Stimulated activated naive CD4-positive, alpha-beta T cell treated with Interleukin-2 at 50 U/mL for 16 hours (primary cell): ENCODE data around the gene PHF2.

Experiments used
- DNase-seq: peaks from one replicate; lab custom pipeline; 2025; lab: John Stamatoyannopoulos, UW

PHF2 gene

DNA sequence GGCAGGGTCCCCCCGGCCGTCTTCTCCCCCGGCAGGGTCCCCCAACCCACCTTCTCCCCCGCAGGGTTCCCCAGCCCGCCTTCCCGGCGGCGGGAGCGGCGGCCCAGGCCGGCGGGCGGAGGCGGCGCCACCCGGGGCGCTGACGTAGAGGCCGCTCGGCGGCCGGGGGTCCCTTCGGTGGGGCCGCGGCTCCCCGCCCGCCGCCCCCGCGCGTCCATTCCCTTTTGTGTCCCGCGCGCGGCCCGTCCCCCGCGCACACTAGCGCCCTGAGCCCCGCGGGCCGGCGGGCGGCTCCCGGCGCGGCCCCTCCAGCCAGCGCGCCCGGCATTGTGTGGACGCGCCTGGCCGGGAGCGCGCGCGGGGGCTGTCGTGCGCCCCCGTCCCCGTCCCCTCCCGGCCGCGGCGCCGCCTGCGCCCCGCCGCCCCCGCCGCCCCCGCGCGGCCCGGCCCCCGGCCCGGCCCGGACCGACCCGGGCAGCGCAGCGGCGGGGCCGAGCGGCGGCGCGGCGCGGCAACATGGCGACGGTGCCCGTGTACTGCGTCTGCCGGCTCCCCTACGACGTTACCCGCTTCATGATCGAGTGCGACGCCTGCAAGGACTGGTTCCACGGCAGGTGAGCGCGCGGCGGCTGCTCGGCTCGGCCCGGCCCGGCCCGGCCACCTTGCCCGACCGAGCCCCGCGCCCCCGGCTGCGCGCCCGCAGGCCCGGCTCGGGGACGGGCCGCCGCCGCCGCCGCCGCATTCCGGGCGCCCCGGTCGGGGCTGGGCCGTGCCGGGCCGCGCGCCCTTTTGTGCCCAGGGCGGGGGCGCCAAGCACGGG, at the start of gene PHF2:
PHF2 (plus strand) TSS at position 327 of the 820 bp plus-strand sequence; CDS start at position 517, 190 bp downstream.
- DNase-seq = peak; percentile 39

- no peak for DNase-seq
These were observed 45.0 kb upstream of the PHF2 start for GRCh38 chr9:93531374-93531773.

- no peak for DNase-seq
These were observed 44.2 kb upstream of the PHF2 start for GRCh38 chr9:93532141-93532540.

DNA sequence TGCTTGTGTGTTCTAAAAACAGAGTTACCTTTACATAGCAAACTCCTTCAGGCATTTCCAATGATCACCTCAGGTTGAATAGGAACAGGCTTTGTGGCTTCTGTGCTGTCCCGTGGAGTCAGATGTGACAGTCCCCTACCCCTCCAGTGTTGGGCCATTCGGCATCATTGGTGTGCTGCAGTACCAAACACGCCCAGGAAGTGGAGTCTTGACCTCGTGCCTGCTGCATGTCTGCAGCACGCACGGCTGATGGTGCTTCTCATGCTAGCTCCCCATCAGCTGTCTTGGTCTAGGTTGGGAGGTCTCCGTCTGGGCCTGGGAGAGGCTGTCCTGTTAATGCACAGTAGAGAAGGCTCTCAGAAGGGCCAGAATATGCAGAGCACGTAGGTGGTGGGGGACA, 42.5 kb upstream of the PHF2 start:
- no peak for DNase-seq

GRCh38 chr9:93536167-93536566, 40.2 kb upstream of the PHF2 start:
- no peak for DNase-seq

DNA sequence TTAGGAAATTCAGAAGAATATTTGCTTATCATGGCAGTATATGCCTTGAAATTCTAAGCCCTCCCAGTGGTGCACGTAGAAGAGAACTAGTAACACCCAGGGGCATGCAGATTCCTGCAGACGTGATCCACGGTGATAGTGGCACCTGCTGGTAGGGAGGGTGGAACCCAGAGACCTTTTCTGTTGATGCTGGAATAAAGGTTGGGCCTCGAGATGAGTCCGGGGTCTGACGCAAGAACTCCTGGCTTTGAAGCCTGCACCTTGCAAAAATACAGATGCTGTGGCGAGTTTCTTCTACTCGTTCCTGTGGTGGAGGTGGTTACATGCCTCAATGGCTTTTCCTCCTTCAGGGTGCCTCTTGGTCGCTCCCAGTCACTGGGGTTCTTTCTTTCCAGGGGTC, 39.5 kb upstream of the PHF2 start:
- no peak for DNase-seq

- DNase-seq = no peak
These were observed 36.1 kb upstream of the PHF2 start for GRCh38 chr9:93540305-93540704.

DNA sequence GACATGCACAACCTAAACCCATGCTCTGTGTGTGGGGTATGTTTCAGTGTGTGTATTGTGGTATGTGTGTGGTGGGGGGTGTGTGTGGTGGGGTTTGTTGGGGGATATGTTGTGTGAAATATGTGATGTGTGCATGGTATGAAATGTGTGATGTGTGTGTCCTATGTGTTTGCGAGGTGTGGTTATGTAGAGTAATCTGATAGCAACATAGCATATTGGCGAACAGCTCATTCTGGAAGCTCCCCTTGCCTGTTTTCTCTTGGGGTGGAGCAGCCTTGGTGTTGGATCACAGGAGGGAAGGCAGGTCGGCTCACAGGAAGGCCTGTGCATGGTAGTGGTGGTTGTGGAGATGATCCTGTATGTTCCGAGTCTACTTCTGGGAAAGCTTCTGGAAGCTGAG, 35.4 kb upstream of the PHF2 start:
- DNase-seq = no peak

GRCh38 chr9:93541581-93542349, 34.6 kb upstream of the PHF2 start:
- no peak for DNase-seq

GRCh38 chr9:93543117-93543516, 33.3 kb upstream of the PHF2 start:
- DNase-seq = no peak

DNA sequence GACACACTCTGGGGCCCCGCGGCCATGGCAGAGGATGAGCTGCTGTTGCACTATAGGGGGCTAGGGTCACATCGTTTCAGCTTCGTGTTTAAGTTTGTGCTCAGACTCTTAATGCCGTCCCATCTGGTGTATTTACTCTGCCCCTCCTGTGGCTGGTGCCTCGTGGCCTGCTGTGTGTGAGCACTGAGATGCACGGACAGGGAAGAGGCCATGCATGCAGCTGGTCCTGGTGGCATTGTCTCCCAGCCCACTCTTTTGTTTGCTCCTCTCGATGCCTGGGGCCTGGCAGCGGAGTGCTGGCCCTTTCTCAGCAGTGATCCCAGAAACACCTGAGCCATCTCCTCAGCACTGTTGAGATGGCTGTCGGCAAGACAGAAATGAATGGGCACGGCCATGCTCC, 30.0 kb upstream of the PHF2 start:
- DNase-seq = no peak

DNA sequence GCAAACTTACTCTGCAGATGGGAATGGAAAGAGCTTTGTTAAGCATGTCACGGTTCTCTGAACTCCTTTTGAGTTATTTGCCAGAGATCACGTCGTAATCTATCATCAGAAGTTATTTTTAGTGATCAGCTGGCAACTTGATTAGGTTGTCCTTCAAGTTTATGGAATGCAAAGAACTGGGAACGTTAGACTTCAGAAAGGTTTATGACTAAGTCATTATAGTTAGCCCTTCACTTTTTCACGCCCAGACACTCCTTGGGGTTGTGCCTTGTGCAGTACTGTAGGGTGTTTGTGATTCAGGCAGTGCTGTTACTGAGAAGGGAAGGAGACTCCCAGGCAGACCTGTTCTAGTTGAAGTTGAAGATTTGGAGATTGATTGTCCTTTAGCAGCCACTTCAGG, 26.8 kb upstream of the PHF2 start:
- no peak for DNase-seq

- DNase-seq = no peak
These were observed 23.5 kb upstream of the PHF2 start for GRCh38 chr9:93552923-93553322.

- no peak for DNase-seq
These were observed 21.0 kb upstream of the PHF2 start for GRCh38 chr9:93555370-93555769.

GRCh38 chr9:93557366-93558137, 18.8 kb upstream of the PHF2 start:
- DNase-seq = no peak

GRCh38 chr9:93558503-93558902, 17.9 kb upstream of the PHF2 start:
- no peak for DNase-seq

GRCh38 chr9:93560991-93561390, 15.4 kb upstream of the PHF2 start:
- no peak for DNase-seq

GRCh38 chr9:93562157-93562556, 14.2 kb upstream of the PHF2 start:
- no peak for DNase-seq

DNA sequence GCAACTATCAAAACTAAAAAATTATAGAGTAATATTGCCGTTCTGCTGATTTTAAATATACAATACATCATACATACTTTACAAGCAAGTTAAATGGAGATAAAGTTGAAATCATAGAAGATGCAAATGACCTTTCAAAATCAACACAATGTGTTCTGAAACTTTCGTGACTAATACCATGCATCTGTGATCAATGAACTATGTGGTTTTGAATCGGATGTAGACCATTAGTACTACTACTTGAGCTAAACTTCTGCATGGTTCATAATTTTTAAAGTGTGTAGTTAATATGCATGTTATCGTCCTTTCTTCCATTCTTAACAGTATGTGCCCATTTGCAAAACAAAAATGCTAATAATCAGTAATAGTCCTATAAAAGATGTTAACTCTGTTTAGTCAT, 11.3 kb upstream of the PHF2 start:
- DNase-seq = no peak

DNA sequence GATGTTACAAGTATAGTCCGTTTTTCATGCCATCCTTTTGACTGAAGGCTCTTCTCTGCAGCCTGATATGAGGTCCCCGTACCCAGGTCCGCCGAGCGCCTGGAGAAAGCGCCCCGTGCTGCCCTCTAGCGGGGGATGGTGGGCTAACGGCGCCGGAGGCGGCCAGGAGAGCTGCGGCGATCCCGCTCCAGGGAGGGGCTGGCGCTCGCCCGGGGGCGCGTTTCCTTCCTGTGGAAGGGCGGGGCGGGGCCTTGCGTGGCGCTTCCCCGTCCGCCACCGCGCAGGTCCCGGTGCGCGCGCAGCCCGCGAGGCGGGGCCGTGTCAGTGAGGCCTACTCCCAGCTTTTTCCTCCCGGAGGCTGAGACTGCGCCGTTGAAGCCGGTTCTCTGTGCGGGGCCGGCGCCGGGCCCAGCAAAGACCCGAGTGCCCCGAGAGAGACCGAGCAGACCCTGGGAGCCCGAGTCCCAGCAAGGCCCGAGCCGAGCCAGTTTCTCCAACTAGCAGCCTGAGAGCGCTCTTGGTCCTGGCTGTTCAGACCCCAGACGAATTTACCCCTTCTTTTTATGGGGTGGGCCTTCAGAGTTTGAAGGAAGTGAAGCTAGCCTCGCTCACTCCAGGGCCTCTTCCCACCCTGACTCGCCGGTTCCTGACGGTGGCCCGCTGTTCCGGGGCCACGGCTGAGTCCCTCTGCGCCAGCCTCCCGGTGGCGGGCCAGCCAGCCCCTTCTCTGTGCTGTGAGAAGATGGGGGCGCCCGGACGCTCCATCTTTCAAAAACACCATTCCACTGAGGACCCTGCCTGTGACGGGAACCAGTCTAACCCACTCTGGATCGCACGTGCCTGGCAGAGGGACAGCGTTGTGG, 9.7 kb upstream of the PHF2 start:
- peak; percentile 97 for DNase-seq

GRCh38 chr9:93567271-93567959, 9.0 kb upstream of the PHF2 start:
- DNase-seq = no peak
